Adrenal gland (tissue), 5 donors: ENCODE data around the gene PARD6G.

Experiments
- POLR2A ChIP-seq, 2 donors: fragments of 450-650 bp; IDR thresholded peaks; one replicate each; pipeline ENCODE4 v1.6.1; 2017; ENCODE audit warnings: antibody characterized with exemption in 2 of 2, mild to moderate bottlenecking in 2 of 2, moderate library complexity in 1 of 2
- TF ChIP-seq, protein P1 (sequence below), 6 experiments: fragments of 450-650 bp in 4 of 6; fragments of 200-600 bp in 2 of 6; sonication (generic) in 1 of 6; IDR thresholded peaks; 1 replicate in 5 of 6; 2 replicates in 1 of 6; pipeline versions ENCODE4 v1.5.1 to v1.8.0; 2016 to 2021; ENCODE audit warnings: antibody characterized with exemption in 6 of 6, mild to moderate bottlenecking in 2 of 6, moderate library complexity in 1 of 6
- donor health status: DM: no; HTN: no; CAD: no.

DNA sequence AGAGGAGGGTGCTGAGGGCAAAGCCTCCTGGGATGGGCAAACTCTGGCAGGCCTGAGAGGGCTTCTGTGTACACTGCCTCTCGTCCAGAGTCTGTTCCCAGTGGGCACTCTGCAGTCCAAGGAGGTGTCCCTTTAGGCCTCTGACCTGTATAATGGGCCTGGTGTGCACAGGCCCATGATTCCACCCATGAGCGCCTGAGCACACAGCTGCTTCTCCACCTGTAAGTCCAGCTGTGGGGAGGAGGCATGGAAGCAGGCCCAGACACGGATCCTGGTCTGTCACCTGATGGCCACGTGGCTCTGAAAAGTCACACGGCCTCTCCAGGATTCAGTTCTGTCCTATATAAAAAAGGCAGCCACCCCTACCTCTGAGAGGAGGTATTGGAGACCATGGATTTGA is 57.0 kb downstream of the PARD6G start:
- TF ChIP-seq, protein P1, sequence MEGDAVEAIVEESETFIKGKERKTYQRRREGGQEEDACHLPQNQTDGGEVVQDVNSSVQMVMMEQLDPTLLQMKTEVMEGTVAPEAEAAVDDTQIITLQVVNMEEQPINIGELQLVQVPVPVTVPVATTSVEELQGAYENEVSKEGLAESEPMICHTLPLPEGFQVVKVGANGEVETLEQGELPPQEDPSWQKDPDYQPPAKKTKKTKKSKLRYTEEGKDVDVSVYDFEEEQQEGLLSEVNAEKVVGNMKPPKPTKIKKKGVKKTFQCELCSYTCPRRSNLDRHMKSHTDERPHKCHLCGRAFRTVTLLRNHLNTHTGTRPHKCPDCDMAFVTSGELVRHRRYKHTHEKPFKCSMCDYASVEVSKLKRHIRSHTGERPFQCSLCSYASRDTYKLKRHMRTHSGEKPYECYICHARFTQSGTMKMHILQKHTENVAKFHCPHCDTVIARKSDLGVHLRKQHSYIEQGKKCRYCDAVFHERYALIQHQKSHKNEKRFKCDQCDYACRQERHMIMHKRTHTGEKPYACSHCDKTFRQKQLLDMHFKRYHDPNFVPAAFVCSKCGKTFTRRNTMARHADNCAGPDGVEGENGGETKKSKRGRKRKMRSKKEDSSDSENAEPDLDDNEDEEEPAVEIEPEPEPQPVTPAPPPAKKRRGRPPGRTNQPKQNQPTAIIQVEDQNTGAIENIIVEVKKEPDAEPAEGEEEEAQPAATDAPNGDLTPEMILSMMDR (IDR thresholded peaks at IDR 0.05) = no peak
- TF ChIP-seq POLR2A (IDR thresholded peaks at IDR 0.05) = no peak
